ENCODE data around the gene SOX12. TPM values are rescaled to one million over a fixed set of nuclear protein-coding genes. Genes with fewer than 3 reads are reported as not detected.

SOX12 gene
- total and polyA plus RNA-seq, 12 donors = 4.5 to 16.5 (median 9.7) TPM

DNA sequence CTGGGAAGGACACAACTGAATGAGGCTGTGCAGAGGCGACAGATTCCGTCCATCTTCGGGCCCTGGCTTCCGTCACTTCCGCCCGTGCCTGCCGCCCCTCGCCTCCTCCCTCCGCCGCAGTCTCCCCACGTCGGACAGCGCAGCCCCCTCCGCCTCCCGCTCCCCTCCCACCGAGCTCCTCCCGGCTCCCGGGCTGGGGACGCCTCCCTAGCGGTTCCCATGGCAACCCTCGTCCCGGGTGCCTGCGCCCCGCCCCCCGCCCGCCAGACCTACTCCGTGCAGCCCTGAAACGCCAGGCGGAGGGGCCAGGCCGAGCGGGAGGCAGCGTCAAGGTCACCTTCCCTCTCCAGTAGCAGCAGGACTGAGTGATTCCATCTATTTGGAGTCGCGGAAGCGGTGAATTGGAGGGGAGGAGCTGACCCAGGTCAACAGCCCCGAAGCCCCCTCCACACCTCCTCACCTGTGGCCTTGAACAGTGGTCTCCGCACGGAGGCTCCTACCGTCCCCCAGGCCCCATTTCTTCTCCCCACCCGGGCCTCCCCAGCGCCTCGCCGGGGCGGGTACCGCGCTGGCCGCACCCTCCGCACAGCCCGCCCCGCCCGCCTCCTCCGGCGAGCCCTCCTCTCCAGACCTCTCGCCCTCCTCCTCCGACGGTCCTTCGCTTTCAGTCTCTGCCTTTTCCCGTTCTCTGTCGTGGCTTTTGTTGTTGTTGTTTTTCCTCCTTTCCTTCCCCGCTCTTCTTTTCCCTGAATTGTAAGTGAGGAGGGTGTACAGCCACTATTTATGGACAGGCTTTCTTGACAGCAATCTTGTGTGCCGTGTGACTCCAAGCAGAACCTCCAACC, 22.5 kb downstream of the SOX12 start:
- WGBS, 2 donors = 0 to 1% methylated on average over 57 to 61 of the region's 61 CpGs
- intact Hi-C loops (cut with DNase I) = loop anchor here in 2 of 10 donors (2.0 kb wide), 2 partner anchors 17 to 37 kb away; no protein-coding TSS in a partner anchor
- peaks cover 0 to 4% (median 0%) of the 10 kb centered on the region in 11 donors for H3K9me3 ChIP-seq
- H3K27me3 ChIP-seq = no peaks in the 10 kb centered on the region
- ATAC-seq (peak; percentile 88 to 93 (median 91)), DNase-seq (peak; percentile 91 to 92)
- peaks cover 0 to 35% (median 0%) of the 10 kb centered on the region in 9 donors for H3K36me3 ChIP-seq
- TF ChIP-seq, protein P1, sequence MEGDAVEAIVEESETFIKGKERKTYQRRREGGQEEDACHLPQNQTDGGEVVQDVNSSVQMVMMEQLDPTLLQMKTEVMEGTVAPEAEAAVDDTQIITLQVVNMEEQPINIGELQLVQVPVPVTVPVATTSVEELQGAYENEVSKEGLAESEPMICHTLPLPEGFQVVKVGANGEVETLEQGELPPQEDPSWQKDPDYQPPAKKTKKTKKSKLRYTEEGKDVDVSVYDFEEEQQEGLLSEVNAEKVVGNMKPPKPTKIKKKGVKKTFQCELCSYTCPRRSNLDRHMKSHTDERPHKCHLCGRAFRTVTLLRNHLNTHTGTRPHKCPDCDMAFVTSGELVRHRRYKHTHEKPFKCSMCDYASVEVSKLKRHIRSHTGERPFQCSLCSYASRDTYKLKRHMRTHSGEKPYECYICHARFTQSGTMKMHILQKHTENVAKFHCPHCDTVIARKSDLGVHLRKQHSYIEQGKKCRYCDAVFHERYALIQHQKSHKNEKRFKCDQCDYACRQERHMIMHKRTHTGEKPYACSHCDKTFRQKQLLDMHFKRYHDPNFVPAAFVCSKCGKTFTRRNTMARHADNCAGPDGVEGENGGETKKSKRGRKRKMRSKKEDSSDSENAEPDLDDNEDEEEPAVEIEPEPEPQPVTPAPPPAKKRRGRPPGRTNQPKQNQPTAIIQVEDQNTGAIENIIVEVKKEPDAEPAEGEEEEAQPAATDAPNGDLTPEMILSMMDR (IDR thresholded peaks at IDR 0.05) = no peak
- peak overlapping the region; percentile 84 to 97 (median 93) for H3K27ac ChIP-seq
- H3K4me3 ChIP-seq = peak overlapping the region; percentile 43 to 83 (median 72)
- H3K4me1 ChIP-seq = peaks cover 0 to 26% (median 14%) of the 10 kb centered on the region in 9 donors

DNA sequence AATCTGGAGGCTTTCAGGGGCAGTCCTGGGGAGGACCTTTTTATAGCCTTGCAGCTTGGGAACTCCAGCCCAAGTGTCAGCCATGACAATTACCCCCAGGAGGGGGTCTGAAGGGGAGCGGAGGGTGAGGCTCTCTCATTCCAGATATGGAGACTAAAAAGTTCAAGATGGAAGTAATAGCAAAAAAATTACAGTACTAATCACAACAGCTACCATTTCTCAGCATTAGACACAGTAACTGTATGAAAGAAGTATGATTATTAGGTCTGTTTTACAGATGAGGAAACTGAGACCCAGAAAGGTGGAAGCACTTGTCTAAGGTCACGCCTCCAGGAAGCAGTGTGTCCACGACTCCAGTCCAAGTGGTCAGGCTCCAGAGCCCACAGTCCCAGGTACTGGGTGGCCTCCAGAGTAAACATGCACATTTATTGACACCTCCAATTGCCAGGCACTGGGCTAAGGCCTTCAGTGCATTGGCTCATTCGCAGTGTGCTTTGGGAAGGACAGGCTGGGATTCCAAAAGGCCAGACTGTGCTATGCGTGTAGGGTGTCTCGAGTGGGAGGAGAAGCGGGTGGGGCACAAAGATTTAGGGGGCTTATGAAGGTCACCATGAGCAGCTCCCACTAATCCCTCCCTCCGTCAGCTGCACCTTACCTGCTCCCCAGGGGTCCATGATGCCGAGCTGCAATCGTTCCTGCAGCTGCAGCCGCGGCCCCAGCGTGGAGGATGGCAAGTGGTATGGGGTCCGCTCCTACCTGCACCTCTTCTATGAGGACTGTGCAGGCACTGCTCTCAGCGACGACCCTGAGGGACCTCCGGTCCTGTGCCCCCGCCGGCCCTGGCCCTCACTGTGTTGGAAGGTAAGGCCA, 23.9 kb downstream of the SOX12 start:
- peak overlapping the region in 5 of 10 donors; percentile 37 to 97 (median 95) for H3K27ac ChIP-seq
- 93% methylated on average over 19 of the region's 19 CpGs for WGBS, 2 donors
- peaks cover 0 to 26% (median 14%) of the 10 kb centered on the region in 9 donors for H3K4me1 ChIP-seq
- H3K4me3 ChIP-seq = peak overlapping the region in 2 of 10 donors; percentile 66 to 83
- no peaks in the 10 kb centered on the region for H3K9me3 ChIP-seq
- TF ChIP-seq, protein P1 (IDR thresholded peaks at IDR 0.05) = no peak
- H3K27me3 ChIP-seq = no peaks in the 10 kb centered on the region
- peaks cover 0 to 44% (median 0%) of the 10 kb centered on the region in 9 donors for H3K36me3 ChIP-seq
- DNase-seq (no peak), ATAC-seq (no peak)
- intact Hi-C loops (cut with DNase I) = no loop called here

DNA sequence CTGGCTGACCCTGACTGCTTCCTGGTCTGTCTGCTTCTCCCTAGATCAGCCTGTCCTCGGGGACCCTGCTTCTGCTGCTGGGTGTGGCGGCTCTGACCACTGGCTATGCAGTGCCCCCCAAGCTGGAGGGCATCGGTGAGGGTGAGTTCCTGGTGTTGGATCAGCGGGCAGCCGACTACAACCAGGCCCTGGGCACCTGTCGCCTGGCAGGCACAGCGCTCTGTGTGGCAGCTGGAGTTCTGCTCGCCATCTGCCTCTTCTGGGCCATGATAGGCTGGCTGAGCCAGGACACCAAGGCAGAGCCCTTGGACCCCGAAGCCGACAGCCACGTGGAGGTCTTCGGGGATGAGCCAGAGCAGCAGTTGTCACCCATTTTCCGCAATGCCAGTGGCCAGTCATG, 27.8 kb downstream of the SOX12 start:
- 90% methylated on average over 13 of the region's 13 CpGs for WGBS, 2 donors
- TF ChIP-seq, protein P1 (IDR thresholded peaks at IDR 0.05) = no peak
- no peak overlapping the region for H3K4me3 ChIP-seq
- intact Hi-C loops (cut with DNase I) = loop anchor here in 9 of 10 donors (5.0 to 10.0 kb wide), 12 partner anchors 52 to 384 kb away; partner anchors contain the start of genes RBCK1 (in 2 of the 9), SRXN1 (in 1 of the 9) and TBC1D20 (in 1 of the 9)
- ATAC-seq (peak in 1 of 8 donors; percentile 9), DNase-seq (no peak)
- H3K9me3 ChIP-seq = no peaks in the 10 kb centered on the region
- peaks cover 0 to 15% (median 10%) of the 10 kb centered on the region in 9 donors for H3K4me1 ChIP-seq
- H3K27ac ChIP-seq = no peak overlapping the region
- H3K36me3 ChIP-seq = peaks cover 0 to 44% (median 0%) of the 10 kb centered on the region in 9 donors
- no peaks in the 10 kb centered on the region for H3K27me3 ChIP-seq
